GM12878 (cell line): Measurements from ENCODE around the gene ZNF513. TPM values are rescaled to one million over a fixed set of nuclear protein-coding genes. Genes with fewer than 3 reads are reported as not detected.

ENCODE experiments used
- ATAC-seq: fragments of 200-7000 bp; cut with Tn5 transposase; 3 replicates; pipeline ENCODE4 v1.9.1; 2020; ENCODE audit warnings: mild to moderate bottlenecking, moderate library complexity
- BruUV-seq: library from RNA; stranded (reverse); fragments of 400-500 nt; replicated peaks from 2 replicates; lab custom pipeline; 2021; lab: Mats Ljungman, UMichigan
- CTCF ChIA-PET: fragments of 300-600 bp; sonication (Branson Sonifier 250); formaldehyde crosslinking; extraction: SDS; loops from one replicate; lab custom pipeline; 2021; ENCODE audit warnings: inconsistent platforms; lab: Yijun Ruan, JAX
- POLR2A ChIA-PET: fragments of 350-600 bp; formaldehyde crosslinking; extraction: SDS; loops from one replicate; lab custom pipeline; 2021; ENCODE audit warnings: inconsistent platforms; lab: Charles Lee
- RAD21 ChIA-PET: fragments of 300-600 bp; sonication (Branson Sonifier 250); formaldehyde crosslinking; loops from one replicate; lab custom pipeline; 2023; ENCODE audit warnings: antibody characterized with exemption; ENCODE audit not compliant: unreplicated experiment; lab: Charles Lee
- SMC1A ChIA-PET: fragments of 300-600 bp; sonication (Branson Sonifier 250); formaldehyde crosslinking; loops from one replicate; lab custom pipeline; 2023; ENCODE audit not compliant: unreplicated experiment, uncharacterized antibody; lab: Charles Lee
- DNase-seq: peaks from one replicate; pipeline ENCODE4 v3.0.0-alpha.2; 2011; ENCODE audit warnings: low read depth, low spot score
- FAIRE-seq: peaks from 3 replicates; lab custom pipeline; 2011; peaks lifted over from hg19 to GRCh38; lab: Jason Lieb, UNC
- H2AFZ ChIP-seq: 2 replicates; pipeline ENCODE4 v1.6.0; 2011; ENCODE audit warnings: low read depth, low read length, control low read depth; ENCODE audit not compliant: control insufficient read depth
- H3K27ac ChIP-seq: 2 replicates; pipeline ENCODE4 v1.5.1; 2011; ENCODE audit warnings: control low read depth; ENCODE audit not compliant: control insufficient read depth, insufficient read depth
- H3K27me3 ChIP-seq, 2 experiments: replicated peaks in 1 of 2; 2 replicates each; pipeline versions ENCODE4 v1.6.0 to v1.6.1; 2011; ENCODE audit warnings: low read length in 1 of 2; ENCODE audit not compliant: control insufficient read depth in 2 of 2, insufficient read depth in 2 of 2
- H3K36me3 ChIP-seq, 2 experiments: 2 replicates each; pipeline ENCODE4 v1.5.1; 2011; ENCODE audit warnings: low read length in 1 of 2; ENCODE audit not compliant: control insufficient read depth in 2 of 2, insufficient read depth in 2 of 2
- H3K4me1 ChIP-seq: 2 replicates; pipeline ENCODE4 v1.6.1; 2011; ENCODE audit warnings: mild to moderate bottlenecking, low read length, moderate library complexity, mixed read lengths; ENCODE audit not compliant: control insufficient read depth, insufficient read depth
- H3K4me2 ChIP-seq: 2 replicates; pipeline ENCODE4 v1.6.0; 2011; ENCODE audit warnings: control low read depth; ENCODE audit not compliant: control insufficient read depth, insufficient read depth
- H3K4me3 ChIP-seq: fragments of 200-600 bp; sonication (generic); 2 replicates; pipeline ENCODE4 v1.5.1; 2016
- H3K79me2 ChIP-seq: 2 replicates; pipeline ENCODE4 v1.6.0; 2011; ENCODE audit warnings: low read length; ENCODE audit not compliant: control insufficient read depth, insufficient read depth
- H3K9ac ChIP-seq: 2 replicates; pipeline ENCODE4 v1.8.0; 2011; ENCODE audit warnings: low read length, control low read depth, mixed read lengths; ENCODE audit not compliant: control insufficient read depth, insufficient read depth
- H3K9me3 ChIP-seq: replicated peaks from 3 replicates; pipeline ENCODE4 v1.5.1; 2011; ENCODE audit warnings: mild to moderate bottlenecking, low read length; ENCODE audit not compliant: control insufficient read depth, insufficient read depth
- H4K20me1 ChIP-seq: 2 replicates; pipeline ENCODE4 v1.6.0; 2011; ENCODE audit not compliant: control insufficient read depth, insufficient read depth
- BCL11A ChIP-seq: IDR thresholded peaks from 2 replicates; pipeline ENCODE4 v1.6.1; 2011; ENCODE audit warnings: low read depth, low read length
- BHLHE40 ChIP-seq, 2 experiments: fragments of 450-650 bp in 1 of 2; IDR thresholded peaks; 2 replicates each; pipeline ENCODE4 v1.6.1; 2011 to 2017; ENCODE audit warnings: low read depth in 2 of 2, borderline replicate concordance in 1 of 2, improper control_type of control experiment in 1 of 2, low read length in 1 of 2, mild to moderate bottlenecking in 1 of 2
- NFYB ChIP-seq: IDR thresholded peaks from 2 replicates; pipeline ENCODE4 v1.6.1; 2011; ENCODE audit warnings: low read depth, mild to moderate bottlenecking, low read length, improper control_type of control experiment, moderate library complexity; ENCODE audit not compliant: insufficient read depth
- NRF1 ChIP-seq: conservative IDR thresholded peaks from 2 replicates; pipeline ENCODE4 v1.6.1; 2011; ENCODE audit warnings: mild to moderate bottlenecking, low read depth, low read length, improper control_type of control experiment
- SMC3 ChIP-seq: IDR thresholded peaks from 2 replicates; pipeline ENCODE4 v1.6.1; 2011; ENCODE audit warnings: low read length, improper control_type of control experiment, borderline replicate concordance
- STAT3 ChIP-seq: IDR thresholded peaks from 2 replicates; pipeline ENCODE4 v1.6.1; 2011; ENCODE audit warnings: low read depth, low read length, improper control_type of control experiment
- SUZ12 ChIP-seq: fragments of 200-600 bp; sonication (generic); IDR thresholded peaks from one replicate; pipeline ENCODE4 v1.6.1; 2018; ENCODE audit warnings: antibody characterized with exemption, mild to moderate bottlenecking; ENCODE audit not compliant: unreplicated experiment
- WGBS: methylation state at CpG from one replicate; pipeline ENCODE4 v1.1.6; 2016; ENCODE audit warnings: low lambda C conversion rate; ENCODE audit not compliant: insufficient replicate concordance, insufficient coverage; ENCODE audit errors: missing lambda C conversion rate; 5-methylcytosine and 5-hydroxymethylcytosine counted together
- in situ Hi-C: fragments of 300-500 bp; cut with MboI; formaldehyde crosslinking; loops from 9 replicates; pipeline ENCODE4 v1.14.3; 2018; ENCODE audit warnings: mixed read lengths
- intact Hi-C: fragments of 100-400 bp; cut with micrococcal nuclease; formaldehyde crosslinking; loops from one replicate; pipeline ENCODE4 v1.14.2; 2022; ENCODE audit not compliant: unreplicated experiment
- polyA plus RNA-seq, 11 experiments: library from polyadenylated mRNA; depleted of rRNA in 4 of 11; unstranded in 6 of 11; stranded (reverse) in 5 of 11; fragments of >200 nt; fragmentation: Nextera tagmentation in 4 of 11; fragmentation: Illumina TruSeq in 1 of 11; extraction: Ambion mirVana in 4 of 11; extraction: Trizol in 1 of 11; gene quantifications; 1 replicate in 1 of 11; 2 replicates in 10 of 11; pipeline versions ENCODE4 v1.2.1 to v1.2.3, GENCODE V29; 2011 to 2016; ENCODE audit warnings: inconsistent platforms in 2 of 11, missing spikeins in 2 of 11, low read depth in 1 of 11
- total RNA-seq, 4 experiments: library from RNA; depleted of rRNA in 3 of 4; stranded (reverse); fragments of >200 nt in 3 of 4; fragmentation: Illumina TruSeq in 1 of 4; extraction: Trizol in 1 of 4; gene quantifications; 2 replicates each; pipeline versions ENCODE4 v1.2.1 to v1.2.3, GENCODE V29; 2013 to 2021

The ZNF513 gene
- total and polyA plus RNA-seq, 10 of the 15 experiments (the other 5 are each of a cell fraction or from before 2014, with no cell fraction given) = 0.06 to 16.4 (median 5.6) TPM

DNA sequence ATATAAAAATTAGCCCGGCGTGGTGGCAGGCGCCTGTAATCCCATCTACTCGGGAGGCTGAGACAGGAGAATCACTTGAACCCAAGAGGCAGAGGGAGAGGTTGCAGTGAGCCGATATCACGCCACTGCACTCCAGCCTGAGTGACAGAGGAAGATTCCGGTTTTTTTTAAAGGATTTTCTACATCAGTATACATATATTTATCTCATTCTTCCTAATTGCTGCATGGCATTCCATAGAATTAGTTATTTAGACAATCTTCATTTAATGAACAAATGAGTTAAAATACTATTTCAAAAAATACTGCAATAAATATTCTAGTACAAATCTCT lies 26.0 kb downstream of the ZNF513 start:
- ChIA-PET RAD21 (interaction anchor here (0.7 kb wide), 2 partner anchors 74 to 76 kb away, joined by 3 to 4 read pairs; partner anchors contain the start of gene NRBP1), CTCF (interaction anchor here (0.6 to 3.3 kb wide), 7 partner anchors 8 to 329 kb away, joined by 3 to 7 read pairs (median 5); no protein-coding TSS in a partner anchor)
- FAIRE-seq = no peak
- BruUV-seq = no TSS peak
- Histone ChIP-seq H3K4me3 (no peak overlapping the region), H4K20me1 (no peaks in the 10 kb centered on the region), H3K79me2 (peaks cover 72% of the 10 kb centered on the region), H3K27ac (no peak overlapping the region), H3K27me3 (no peaks in the 10 kb centered on the region)
- no peak for ATAC-seq
- DNase-seq = no peak
- intact Hi-C loops = loop anchor here (10.0 kb wide), 1 partner anchor 140 kb away; the partner anchor contains the start of genes ATRAID, CAD and SLC5A6
- TF ChIP-seq SUZ12 = no peak
- no peak for TF ChIP-seq SMC3
- TF ChIP-seq NFYB = no peak
- no peak for TF ChIP-seq BCL11A
- TF ChIP-seq NRF1 = no peak
- no peak for TF ChIP-seq BHLHE40 (IDR thresholded peaks at IDR 0.05; ENCODE audit: borderline replicate concordance in 1 of 2, low read depth in 2 of 2, low read length in 1 of 2)
- no peak for TF ChIP-seq STAT3
- TF ChIP-seq, all 136 proteins: peak for 0
- Histone ChIP-seq H3K4me2 (peak overlapping the region; percentile 34; the same call in 1 of the 2 replicates), H2AFZ (no peak overlapping the region), H3K9ac (no peak overlapping the region), H3K9me3 (no peaks in the 10 kb centered on the region), H3K4me1 (no peaks in the 10 kb centered on the region; the same call in 1 of the 2 replicates), H3K36me3 (no peaks in the 10 kb centered on the region; a peak in 1 of 4 replicates)
- SMC1A ChIA-PET = interaction anchor here (0.9 to 2.6 kb wide), 3 partner anchors 11 to 17 kb away, joined by 3 to 9 read pairs (median 3); partner anchors contain the start of gene EIF2B4
- in situ Hi-C loops = no loop called here
- 98% methylated on average over 7 of the region's 7 CpGs for WGBS
- POLR2A ChIA-PET = interaction anchor here (0.8 to 1.3 kb wide), 4 partner anchors 10 to 17 kb away, joined by 3 to 4 read pairs (median 4); partner anchors contain the start of genes EIF2B4 and SNX17
